Measurements from ENCODE around the gene NPLOC4.
"Not testable (repeated sequence)": the region's sequence is repeated elsewhere in the genome, so short reads cannot be mapped to it uniquely, and the experiment has no call there.

NPLOC4 gene

DNA sequence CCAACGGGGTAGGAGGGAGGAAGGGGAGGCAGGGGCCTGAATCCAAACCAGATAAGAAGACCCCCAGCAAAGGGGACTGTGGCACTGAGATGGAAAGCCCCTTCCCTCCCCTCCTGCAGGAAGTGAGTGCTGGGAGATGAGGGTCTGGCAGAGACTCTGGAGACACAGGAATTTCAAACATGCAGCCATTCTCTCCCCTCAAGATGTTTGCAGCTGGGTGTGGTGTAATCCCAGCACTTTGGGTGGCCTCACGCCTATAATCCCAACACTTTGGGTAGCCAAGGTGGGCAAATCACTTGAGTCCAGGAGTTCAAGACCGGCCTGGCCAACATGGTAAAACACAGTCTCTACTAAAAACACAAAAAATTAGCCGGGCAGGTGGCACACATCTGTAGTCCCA is 50.8 kb downstream of the NPLOC4 start:
- Histone ChIP-seq H3K4me1 (ENCODE audit: control insufficient read depth, insufficient read depth, low read length) (no peaks in the 10 kb centered on the region), H3K4me3 (ENCODE audit: insufficient read depth, low read depth, low read length) (no peak overlapping the region), H3K27me3 (ENCODE audit: control insufficient read depth, insufficient read depth, low read length, poor library complexity, severe bottlenecking) (no peaks in the 10 kb centered on the region), H3K9me3 (ENCODE audit: control insufficient read depth, low read length) (no peaks in the 10 kb centered on the region), H3K36me3 (ENCODE audit: control insufficient read depth, insufficient read depth, low read length) (peaks cover 59% of the 10 kb centered on the region), H3K27ac (ENCODE audit: insufficient read depth, low read depth, low read length, poor library complexity, severe bottlenecking) (no peak overlapping the region)
- 91 to 97% methylated on average over 4 of the region's 4 CpGs for WGBS, 2 experiments

DNA sequence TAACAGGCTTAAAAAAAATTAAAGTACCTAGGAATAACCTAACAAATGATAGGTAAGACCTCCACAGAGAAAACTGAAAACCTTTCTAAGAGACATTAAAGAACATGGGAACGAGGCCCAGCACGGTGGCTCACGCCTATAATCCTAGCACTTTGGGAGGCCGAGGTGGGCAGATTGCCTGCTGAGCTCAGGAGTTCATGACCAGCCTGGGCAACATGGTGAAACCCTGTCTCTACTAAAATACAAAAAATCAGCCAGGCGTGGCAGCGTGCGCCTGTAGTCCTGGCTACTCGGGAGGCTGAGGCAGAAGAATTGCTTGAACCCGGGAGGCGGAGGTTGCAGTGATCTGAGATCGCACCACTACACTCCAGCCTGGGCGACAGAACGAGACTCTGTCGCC is 52.1 kb downstream of the NPLOC4 start:
- WGBS, 2 experiments: 92 to 97% methylated on average over 14 of the region's 14 CpGs
- not testable (repeated sequence) for H3K4me3 ChIP-seq (ENCODE audit: insufficient read depth, low read depth, low read length); H3K27me3 ChIP-seq (ENCODE audit: control insufficient read depth, insufficient read depth, low read length, poor library complexity, severe bottlenecking); H3K4me1 ChIP-seq (ENCODE audit: control insufficient read depth, insufficient read depth, low read length); H3K27ac ChIP-seq (ENCODE audit: insufficient read depth, low read depth, low read length, poor library complexity, severe bottlenecking); H3K9me3 ChIP-seq (ENCODE audit: control insufficient read depth, low read length)
- H3K36me3 ChIP-seq (ENCODE audit: control insufficient read depth, insufficient read depth, low read length): peaks cover 52% of the 10 kb centered on the region

- no peak overlapping the region for H3K27ac ChIP-seq (ENCODE audit: insufficient read depth, low read depth, low read length, poor library complexity, severe bottlenecking)
- H3K4me1 ChIP-seq (ENCODE audit: control insufficient read depth, insufficient read depth, low read length): no peaks in the 10 kb centered on the region
- WGBS, 2 experiments: 92 to 97% methylated on average over 5 of the region's 6 CpGs
- H3K4me3 ChIP-seq (ENCODE audit: insufficient read depth, low read depth, low read length): no peak overlapping the region
- H3K36me3 ChIP-seq (ENCODE audit: control insufficient read depth, insufficient read depth, low read length): peaks cover 43% of the 10 kb centered on the region
- no peaks in the 10 kb centered on the region for H3K27me3 ChIP-seq (ENCODE audit: control insufficient read depth, insufficient read depth, low read length, poor library complexity, severe bottlenecking)
- H3K9me3 ChIP-seq (ENCODE audit: control insufficient read depth, low read length): no peaks in the 10 kb centered on the region
Observed at GRCh38 chr17:81583589-81584342, 53.1 kb downstream of the NPLOC4 start.

GRCh38 chr17:81582749-81583148 is 54.2 kb downstream of the NPLOC4 start:
- H3K36me3 ChIP-seq (ENCODE audit: control insufficient read depth, insufficient read depth, low read length): peaks cover 34% of the 10 kb centered on the region
- no peak overlapping the region for H3K27ac ChIP-seq (ENCODE audit: insufficient read depth, low read depth, low read length, poor library complexity, severe bottlenecking)
- 94 to 96% methylated on average over 12 of the region's 12 CpGs for WGBS, 2 experiments
- no peaks in the 10 kb centered on the region for H3K9me3 ChIP-seq (ENCODE audit: control insufficient read depth, low read length)
- H3K27me3 ChIP-seq (ENCODE audit: control insufficient read depth, insufficient read depth, low read length, poor library complexity, severe bottlenecking): no peaks in the 10 kb centered on the region
- no peak overlapping the region for H3K4me3 ChIP-seq (ENCODE audit: insufficient read depth, low read depth, low read length)
- no peaks in the 10 kb centered on the region for H3K4me1 ChIP-seq (ENCODE audit: control insufficient read depth, insufficient read depth, low read length)

DNA sequence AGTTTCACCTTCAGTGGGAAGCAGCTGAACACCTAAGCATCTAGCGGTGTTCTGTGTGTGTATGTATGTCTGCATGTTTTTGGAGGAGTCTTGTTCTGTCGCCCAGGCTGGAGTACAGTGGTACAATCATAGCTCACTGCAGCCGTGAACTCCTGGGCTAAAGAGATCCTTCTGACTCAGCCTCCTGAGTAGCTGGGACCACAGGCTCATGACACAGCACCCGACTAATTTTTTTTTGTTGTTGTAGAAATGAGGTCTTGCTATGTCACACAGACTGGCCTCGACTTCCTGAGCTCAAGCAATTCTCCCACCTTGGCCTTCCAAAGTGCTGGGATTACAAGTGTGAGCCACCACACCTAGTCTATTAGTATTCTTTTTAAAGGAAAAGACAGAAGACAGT is 54.6 kb downstream of the NPLOC4 start:
- no peak overlapping the region for H3K27ac ChIP-seq (ENCODE audit: insufficient read depth, low read depth, low read length, poor library complexity, severe bottlenecking)
- H3K4me1 ChIP-seq (ENCODE audit: control insufficient read depth, insufficient read depth, low read length): no peaks in the 10 kb centered on the region
- H3K27me3 ChIP-seq (ENCODE audit: control insufficient read depth, insufficient read depth, low read length, poor library complexity, severe bottlenecking): no peaks in the 10 kb centered on the region
- H3K36me3 ChIP-seq (ENCODE audit: control insufficient read depth, insufficient read depth, low read length): peaks cover 34% of the 10 kb centered on the region
- 92 to 95% methylated on average over 5 of the region's 5 CpGs for WGBS, 2 experiments
- no peak overlapping the region for H3K4me3 ChIP-seq (ENCODE audit: insufficient read depth, low read depth, low read length)
- H3K9me3 ChIP-seq (ENCODE audit: control insufficient read depth, low read length): no peaks in the 10 kb centered on the region

DNA sequence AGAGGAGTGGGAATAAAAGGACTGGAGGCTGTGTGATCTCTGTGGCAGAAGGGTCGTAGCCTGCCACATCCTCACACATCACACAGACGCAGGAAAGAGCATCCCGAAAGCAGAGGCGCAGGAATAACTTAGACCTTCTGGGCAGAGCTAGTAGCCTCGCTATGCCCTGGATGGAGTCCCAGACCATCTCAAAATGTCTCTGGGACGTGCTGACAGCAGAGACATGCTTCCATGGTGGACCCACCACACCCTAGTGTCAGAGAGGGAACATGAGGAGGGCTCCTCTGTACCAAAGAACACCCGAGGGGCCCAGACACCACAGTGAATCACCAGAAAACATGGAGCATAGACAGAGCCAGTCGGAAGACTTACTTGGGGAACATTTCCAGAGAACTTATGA is 55.2 kb downstream of the NPLOC4 start:
- Histone ChIP-seq H3K27ac (ENCODE audit: insufficient read depth, low read depth, low read length, poor library complexity, severe bottlenecking) (no peak overlapping the region), H3K36me3 (ENCODE audit: control insufficient read depth, insufficient read depth, low read length) (peaks cover 31% of the 10 kb centered on the region), H3K9me3 (ENCODE audit: control insufficient read depth, low read length) (no peaks in the 10 kb centered on the region), H3K27me3 (ENCODE audit: control insufficient read depth, insufficient read depth, low read length, poor library complexity, severe bottlenecking) (no peaks in the 10 kb centered on the region), H3K4me1 (ENCODE audit: control insufficient read depth, insufficient read depth, low read length) (no peaks in the 10 kb centered on the region), H3K4me3 (ENCODE audit: insufficient read depth, low read depth, low read length) (no peak overlapping the region)
- 96 to 98% methylated on average over 8 of the region's 8 CpGs for WGBS, 2 experiments

DNA sequence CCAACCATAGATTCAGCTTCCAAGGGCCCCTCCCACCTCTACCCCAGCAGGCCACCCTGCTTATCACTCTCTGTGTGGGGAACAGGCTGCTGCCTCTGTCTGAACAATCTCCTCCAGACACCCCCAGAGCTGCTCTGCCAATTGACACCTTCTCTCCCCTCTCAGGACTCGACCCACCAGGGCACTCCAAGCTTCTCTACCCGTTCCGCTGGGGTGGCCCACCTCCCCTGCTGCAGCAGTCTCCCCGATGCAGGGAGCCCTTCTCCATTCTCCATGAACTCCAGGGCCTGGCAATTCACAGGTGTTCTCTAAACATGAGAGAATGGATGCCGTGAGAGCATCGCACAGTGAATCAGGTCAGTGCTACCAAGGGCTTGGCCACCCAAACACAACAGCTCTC is 56.4 kb downstream of the NPLOC4 start:
- H3K36me3 ChIP-seq (ENCODE audit: control insufficient read depth, insufficient read depth, low read length): peaks cover 24% of the 10 kb centered on the region
- 93 to 95% methylated on average over 6 of the region's 6 CpGs for WGBS, 2 experiments
- no peak overlapping the region for H3K4me3 ChIP-seq (ENCODE audit: insufficient read depth, low read depth, low read length)
- no peaks in the 10 kb centered on the region for H3K9me3 ChIP-seq (ENCODE audit: control insufficient read depth, low read length)
- no peaks in the 10 kb centered on the region for H3K27me3 ChIP-seq (ENCODE audit: control insufficient read depth, insufficient read depth, low read length, poor library complexity, severe bottlenecking)
- H3K27ac ChIP-seq (ENCODE audit: insufficient read depth, low read depth, low read length, poor library complexity, severe bottlenecking): no peak overlapping the region
- no peaks in the 10 kb centered on the region for H3K4me1 ChIP-seq (ENCODE audit: control insufficient read depth, insufficient read depth, low read length)

GRCh38 chr17:81579821-81580321 is 57.0 kb downstream of the NPLOC4 start:
- WGBS, 2 experiments: 92% methylated on average over 10 of the region's 10 CpGs
- H3K9me3 ChIP-seq (ENCODE audit: control insufficient read depth, low read length): no peaks in the 10 kb centered on the region
- peaks cover 24% of the 10 kb centered on the region for H3K36me3 ChIP-seq (ENCODE audit: control insufficient read depth, insufficient read depth, low read length)
- no peaks in the 10 kb centered on the region for H3K27me3 ChIP-seq (ENCODE audit: control insufficient read depth, insufficient read depth, low read length, poor library complexity, severe bottlenecking)
- no peaks in the 10 kb centered on the region for H3K4me1 ChIP-seq (ENCODE audit: control insufficient read depth, insufficient read depth, low read length)
- H3K27ac ChIP-seq (ENCODE audit: insufficient read depth, low read depth, low read length, poor library complexity, severe bottlenecking): no peak overlapping the region
- no peak overlapping the region for H3K4me3 ChIP-seq (ENCODE audit: insufficient read depth, low read depth, low read length)

DNA sequence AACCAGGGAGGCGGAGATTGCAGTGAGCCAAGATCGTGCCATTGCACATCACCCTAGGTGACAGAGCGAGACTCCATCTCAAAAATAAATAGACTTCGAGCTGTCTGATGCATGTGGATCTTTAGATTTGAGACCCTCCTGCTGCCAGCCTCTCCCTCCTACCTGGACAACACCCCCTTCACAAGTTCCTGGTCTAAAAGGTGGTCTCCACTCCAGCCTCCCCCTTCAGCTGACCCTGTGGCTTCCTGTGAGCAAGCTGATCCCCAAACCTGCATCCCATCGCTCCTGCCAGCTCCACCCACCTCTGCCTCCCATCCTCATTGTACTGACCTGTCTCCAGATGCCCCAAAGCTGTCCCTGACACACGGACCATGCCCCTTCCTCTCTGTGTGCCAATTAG is 57.6 kb downstream of the NPLOC4 start:
- no peaks in the 10 kb centered on the region for H3K27me3 ChIP-seq (ENCODE audit: control insufficient read depth, insufficient read depth, low read length, poor library complexity, severe bottlenecking)
- H3K27ac ChIP-seq (ENCODE audit: insufficient read depth, low read depth, low read length, poor library complexity, severe bottlenecking): no peak overlapping the region
- H3K4me3 ChIP-seq (ENCODE audit: insufficient read depth, low read depth, low read length): no peak overlapping the region
- no peaks in the 10 kb centered on the region for H3K9me3 ChIP-seq (ENCODE audit: control insufficient read depth, low read length)
- no peaks in the 10 kb centered on the region for H3K4me1 ChIP-seq (ENCODE audit: control insufficient read depth, insufficient read depth, low read length)
- H3K36me3 ChIP-seq (ENCODE audit: control insufficient read depth, insufficient read depth, low read length): peaks cover 22% of the 10 kb centered on the region
- WGBS, 2 experiments: 91 to 94% methylated on average over 6 of the region's 6 CpGs

GRCh38 chr17:81578561-81579225 is 58.2 kb downstream of the NPLOC4 start:
- Histone ChIP-seq H3K27me3 (ENCODE audit: control insufficient read depth, insufficient read depth, low read length, poor library complexity, severe bottlenecking) (no peaks in the 10 kb centered on the region), H3K9me3 (ENCODE audit: control insufficient read depth, low read length) (no peaks in the 10 kb centered on the region), H3K4me3 (ENCODE audit: insufficient read depth, low read depth, low read length) (no peak overlapping the region), H3K36me3 (ENCODE audit: control insufficient read depth, insufficient read depth, low read length) (peaks cover 19% of the 10 kb centered on the region), H3K27ac (ENCODE audit: insufficient read depth, low read depth, low read length, poor library complexity, severe bottlenecking) (no peak overlapping the region), H3K4me1 (ENCODE audit: control insufficient read depth, insufficient read depth, low read length) (no peaks in the 10 kb centered on the region)
- WGBS, 2 experiments: 92 to 97% methylated on average over 5 to 6 of the region's 6 CpGs

Measured in ectodermal cell (in vitro differentiated cells).